ENCODE results near the gene FGD6.

DNA sequence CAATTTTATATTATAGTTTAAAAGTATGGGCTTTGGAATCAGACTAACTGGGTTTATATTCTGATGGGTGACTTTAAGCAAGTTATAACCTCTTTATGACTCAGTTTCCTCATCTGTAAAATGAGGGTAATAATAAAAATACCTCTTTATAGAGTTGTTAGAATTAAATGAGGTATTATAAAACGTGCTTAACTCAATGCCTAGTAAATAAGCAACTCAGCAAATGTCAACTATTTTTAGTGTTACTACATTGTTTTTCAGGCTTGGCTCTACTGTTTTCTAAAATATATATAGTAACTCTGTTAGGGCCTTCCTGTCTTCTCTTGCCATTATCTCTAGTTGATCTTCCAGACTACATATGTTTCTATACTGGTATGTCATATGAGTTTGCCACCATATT, 20.9 kb upstream of the FGD6 start:
- TF ChIP-seq, protein P1, sequence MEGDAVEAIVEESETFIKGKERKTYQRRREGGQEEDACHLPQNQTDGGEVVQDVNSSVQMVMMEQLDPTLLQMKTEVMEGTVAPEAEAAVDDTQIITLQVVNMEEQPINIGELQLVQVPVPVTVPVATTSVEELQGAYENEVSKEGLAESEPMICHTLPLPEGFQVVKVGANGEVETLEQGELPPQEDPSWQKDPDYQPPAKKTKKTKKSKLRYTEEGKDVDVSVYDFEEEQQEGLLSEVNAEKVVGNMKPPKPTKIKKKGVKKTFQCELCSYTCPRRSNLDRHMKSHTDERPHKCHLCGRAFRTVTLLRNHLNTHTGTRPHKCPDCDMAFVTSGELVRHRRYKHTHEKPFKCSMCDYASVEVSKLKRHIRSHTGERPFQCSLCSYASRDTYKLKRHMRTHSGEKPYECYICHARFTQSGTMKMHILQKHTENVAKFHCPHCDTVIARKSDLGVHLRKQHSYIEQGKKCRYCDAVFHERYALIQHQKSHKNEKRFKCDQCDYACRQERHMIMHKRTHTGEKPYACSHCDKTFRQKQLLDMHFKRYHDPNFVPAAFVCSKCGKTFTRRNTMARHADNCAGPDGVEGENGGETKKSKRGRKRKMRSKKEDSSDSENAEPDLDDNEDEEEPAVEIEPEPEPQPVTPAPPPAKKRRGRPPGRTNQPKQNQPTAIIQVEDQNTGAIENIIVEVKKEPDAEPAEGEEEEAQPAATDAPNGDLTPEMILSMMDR (optimal IDR thresholded peaks at IDR 0.05 in 1 of 3, IDR thresholded peaks at IDR 0.05 in 1 of 3, conservative IDR thresholded peaks at IDR 0.05 in 1 of 3; ENCODE audit: extremely low read depth in 1 of 3, insufficient read depth in 2 of 3, low read length in 3 of 3) = no peak
- no peak for TF ChIP-seq EZH2 (IDR thresholded peaks at IDR 0.05; ENCODE audit: low read length)

All from keratinocyte (primary cell).